Ascending aorta (tissue), 2 donors: ENCODE results near the gene ZBTB32. TPM values are rescaled to one million over a fixed set of nuclear protein-coding genes. Genes with fewer than 3 reads are reported as not detected.

Experiments
- DNase-seq, 2 donors: peaks; one replicate each; pipeline ENCODE4 v3.0.0-alpha.2; 2019; ENCODE audit warnings: low spot score in 2 of 2
- H3K27ac ChIP-seq, 2 donors: fragments of 200-600 bp; sonication (generic); one replicate each; pipeline ENCODE4 v1.5.1; 2016 to 2017; ENCODE audit warnings: mild to moderate bottlenecking in 1 of 2
- H3K27me3 ChIP-seq: fragments of 200-600 bp; sonication (generic); one replicate; pipeline ENCODE4 v1.5.1; 2017
- H3K36me3 ChIP-seq, 2 donors: fragments of 200-600 bp; sonication (generic); one replicate each; pipeline ENCODE4 v1.5.1; 2016
- H3K4me1 ChIP-seq, 2 donors: fragments of 200-600 bp; sonication (generic); one replicate each; pipeline ENCODE4 v1.5.1; 2016 to 2017; ENCODE audit warnings: mild to moderate bottlenecking in 1 of 2
- H3K4me3 ChIP-seq, 2 donors: fragments of 200-600 bp; sonication (generic); one replicate each; pipeline ENCODE4 v1.5.1; 2016 to 2017; ENCODE audit warnings: mild to moderate bottlenecking in 1 of 2
- H3K9me3 ChIP-seq, 2 donors: fragments of 200-600 bp; sonication (generic); one replicate each; pipeline ENCODE4 v1.5.1; 2016
- intact Hi-C: fragments of 100-400 bp; cut with DNase I; formaldehyde crosslinking; loops from one replicate; pipeline ENCODE4 v1.15.1; 2023
- total RNA-seq: library from RNA; depleted of rRNA; stranded (reverse); fragments of >200 nt; gene quantifications from one replicate; pipeline ENCODE4 v1.1.0, GENCODE V29; 2016
- TF ChIP-seq, protein P1 (sequence below), 3 experiments: fragments of 200-600 bp in 2 of 3; fragments of 450-650 bp in 1 of 3; sonication (generic) in 2 of 3; IDR thresholded peaks; one replicate each; pipeline ENCODE4 v1.5.1; 2016 to 2019; ENCODE audit warnings: antibody characterized with exemption in 3 of 3, mild to moderate bottlenecking in 1 of 3, moderate library complexity in 1 of 3

Gene ZBTB32
- total RNA-seq, 1 donor from 2014 or later: not detected

DNA sequence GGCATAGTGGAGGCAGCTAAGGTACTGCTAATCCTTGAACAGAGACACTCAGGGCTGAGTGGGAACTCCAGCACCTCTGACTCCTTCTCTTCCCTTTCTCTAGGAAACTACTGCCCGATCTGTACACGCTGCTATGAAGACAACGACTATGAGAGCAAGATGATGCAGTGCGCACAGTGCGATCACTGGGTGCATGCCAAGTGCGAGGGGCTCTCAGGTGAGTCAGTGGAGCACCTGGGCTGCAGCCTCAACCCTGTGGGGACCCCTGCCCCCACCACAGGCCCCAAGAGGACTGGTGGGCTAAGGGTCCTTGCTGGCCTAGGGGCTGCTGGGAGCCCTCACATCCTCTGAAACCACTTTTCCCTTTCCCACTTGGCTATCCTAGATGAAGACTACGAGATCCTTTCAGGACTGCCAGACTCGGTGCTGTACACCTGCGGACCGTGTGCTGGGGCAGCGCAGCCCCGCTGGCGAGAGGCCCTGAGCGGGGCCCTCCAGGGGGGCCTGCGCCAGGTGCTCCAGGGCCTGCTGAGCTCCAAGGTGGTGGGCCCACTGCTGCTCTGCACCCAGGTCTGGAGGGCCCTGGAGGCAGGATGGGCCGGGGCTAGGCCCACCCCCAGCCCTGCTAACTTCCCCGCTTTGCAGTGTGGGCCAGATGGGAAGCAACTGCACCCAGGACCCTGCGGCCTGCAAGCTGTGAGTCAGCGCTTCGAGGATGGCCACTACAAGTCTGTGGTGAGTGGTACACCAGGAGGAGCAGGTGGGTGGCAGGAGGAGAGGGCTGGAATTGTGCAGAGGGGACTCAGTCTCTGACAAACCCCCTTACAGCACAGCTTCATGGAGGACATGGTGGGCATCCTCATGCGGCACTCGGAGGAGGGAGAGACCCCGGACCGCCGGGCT lies 22.9 kb downstream of the ZBTB32 start:
- TF ChIP-seq, protein P1, sequence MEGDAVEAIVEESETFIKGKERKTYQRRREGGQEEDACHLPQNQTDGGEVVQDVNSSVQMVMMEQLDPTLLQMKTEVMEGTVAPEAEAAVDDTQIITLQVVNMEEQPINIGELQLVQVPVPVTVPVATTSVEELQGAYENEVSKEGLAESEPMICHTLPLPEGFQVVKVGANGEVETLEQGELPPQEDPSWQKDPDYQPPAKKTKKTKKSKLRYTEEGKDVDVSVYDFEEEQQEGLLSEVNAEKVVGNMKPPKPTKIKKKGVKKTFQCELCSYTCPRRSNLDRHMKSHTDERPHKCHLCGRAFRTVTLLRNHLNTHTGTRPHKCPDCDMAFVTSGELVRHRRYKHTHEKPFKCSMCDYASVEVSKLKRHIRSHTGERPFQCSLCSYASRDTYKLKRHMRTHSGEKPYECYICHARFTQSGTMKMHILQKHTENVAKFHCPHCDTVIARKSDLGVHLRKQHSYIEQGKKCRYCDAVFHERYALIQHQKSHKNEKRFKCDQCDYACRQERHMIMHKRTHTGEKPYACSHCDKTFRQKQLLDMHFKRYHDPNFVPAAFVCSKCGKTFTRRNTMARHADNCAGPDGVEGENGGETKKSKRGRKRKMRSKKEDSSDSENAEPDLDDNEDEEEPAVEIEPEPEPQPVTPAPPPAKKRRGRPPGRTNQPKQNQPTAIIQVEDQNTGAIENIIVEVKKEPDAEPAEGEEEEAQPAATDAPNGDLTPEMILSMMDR (IDR thresholded peaks at IDR 0.05): no peak
- intact Hi-C loops: no loop called here
- no peak for DNase-seq
- Histone ChIP-seq H3K36me3 (peaks cover 100% of the 10 kb centered on the region in 2 donors), H3K27ac (no peak overlapping the region), H3K9me3 (no peaks in the 10 kb centered on the region), H3K4me3 (no peak overlapping the region), H3K27me3 (no peaks in the 10 kb centered on the region), H3K4me1 (no peaks in the 10 kb centered on the region)

DNA sequence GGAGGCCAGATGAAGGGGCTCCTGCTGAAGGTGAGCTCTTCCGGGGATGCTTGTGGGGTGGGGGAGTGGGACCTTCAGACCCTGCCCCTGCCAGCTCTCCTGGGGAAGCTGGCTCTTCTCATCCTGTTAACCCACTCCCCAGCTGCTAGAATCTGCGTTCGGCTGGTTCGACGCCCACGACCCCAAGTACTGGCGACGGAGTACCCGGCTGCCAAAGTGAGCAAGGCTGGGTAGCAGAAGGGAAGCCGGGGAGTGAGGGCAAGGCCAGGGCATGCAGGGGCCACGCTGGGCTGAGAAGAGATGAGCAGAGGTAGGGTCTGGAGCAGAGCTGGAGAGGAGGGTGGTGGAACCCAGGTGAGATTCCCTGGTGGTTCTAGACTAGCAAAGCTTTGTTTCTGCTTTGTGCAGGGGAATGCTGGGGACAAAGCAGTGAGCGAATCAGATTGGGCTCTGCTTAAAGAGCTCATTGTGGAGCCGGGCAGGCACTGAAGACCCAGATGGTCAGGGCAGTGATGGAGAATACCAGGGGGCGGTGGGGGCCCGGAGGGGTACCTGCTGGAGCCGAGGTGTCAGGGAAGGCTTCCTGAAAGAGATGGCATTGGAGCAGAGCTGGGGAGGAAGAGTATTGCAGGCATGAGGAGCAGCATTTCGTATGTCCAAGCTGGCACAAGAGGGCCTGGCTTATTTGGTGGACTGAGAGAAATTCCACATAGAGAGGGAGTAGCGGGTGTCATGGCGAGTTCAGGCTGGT lies 23.8 kb downstream of the ZBTB32 start:
- no peaks in the 10 kb centered on the region for H3K4me1 ChIP-seq
- no peak for DNase-seq
- intact Hi-C loops: no loop called here

DNA sequence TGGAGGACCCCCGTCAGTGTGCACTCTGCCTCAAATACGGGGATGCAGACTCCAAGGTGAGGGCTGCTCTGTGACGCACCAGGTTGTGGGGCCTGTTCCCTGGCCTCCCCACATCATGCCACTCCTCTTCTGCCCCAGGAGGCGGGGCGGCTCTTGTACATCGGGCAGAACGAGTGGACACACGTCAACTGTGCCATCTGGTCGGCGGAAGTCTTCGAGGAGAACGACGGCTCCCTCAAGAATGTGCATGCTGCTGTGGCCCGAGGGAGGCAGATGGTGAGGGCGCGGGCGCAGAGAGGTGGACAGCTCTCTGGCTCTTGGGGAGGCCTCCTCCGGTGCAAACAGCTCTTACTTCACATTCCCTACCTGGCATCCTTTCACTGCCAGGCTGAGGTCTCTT lies 24.7 kb downstream of the ZBTB32 start:
- no peaks in the 10 kb centered on the region for H3K9me3 ChIP-seq
- no peak overlapping the region for H3K27ac ChIP-seq
- no peak for DNase-seq
- intact Hi-C loops: no loop called here
- no peak overlapping the region for H3K4me3 ChIP-seq
- no peaks in the 10 kb centered on the region for H3K4me1 ChIP-seq
- H3K36me3 ChIP-seq: peaks cover 96 to 98% of the 10 kb centered on the region in 2 donors
- TF ChIP-seq, protein P1 (IDR thresholded peaks at IDR 0.05): no peak
- no peaks in the 10 kb centered on the region for H3K27me3 ChIP-seq

More for the DNA sequence above, 23.8 kb downstream of the ZBTB32 start:
- no peak overlapping the region for H3K27ac ChIP-seq
- no peak overlapping the region for H3K4me3 ChIP-seq
- no peaks in the 10 kb centered on the region for H3K9me3 ChIP-seq
- peaks cover 96 to 99% of the 10 kb centered on the region in 2 donors for H3K36me3 ChIP-seq
- TF ChIP-seq, protein P1 (IDR thresholded peaks at IDR 0.05): no peak
- no peaks in the 10 kb centered on the region for H3K27me3 ChIP-seq

DNA sequence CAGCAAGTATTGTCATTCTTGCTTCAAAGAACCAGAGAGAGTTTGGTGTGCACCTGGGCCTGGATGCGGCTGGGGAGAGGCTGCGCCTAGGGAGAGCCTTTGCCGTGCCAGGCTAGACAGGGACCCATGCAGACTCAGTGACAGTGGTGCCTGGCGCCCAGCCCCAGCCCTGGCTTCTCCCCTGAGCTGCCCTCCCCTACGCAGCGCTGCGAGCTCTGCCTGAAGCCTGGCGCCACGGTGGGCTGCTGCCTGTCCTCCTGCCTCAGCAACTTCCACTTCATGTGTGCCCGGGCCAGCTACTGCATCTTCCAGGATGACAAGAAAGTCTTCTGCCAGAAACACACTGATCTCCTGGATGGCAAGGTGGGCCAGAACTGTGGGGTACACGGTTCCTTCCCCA lies 25.4 kb downstream of the ZBTB32 start:
- H3K4me1 ChIP-seq: no peaks in the 10 kb centered on the region
- no peak overlapping the region for H3K4me3 ChIP-seq
- peaks cover 96 to 97% of the 10 kb centered on the region in 2 donors for H3K36me3 ChIP-seq
- no peak for DNase-seq
- TF ChIP-seq, protein P1 (IDR thresholded peaks at IDR 0.05): no peak
- H3K9me3 ChIP-seq: no peaks in the 10 kb centered on the region
- intact Hi-C loops: no loop called here
- H3K27ac ChIP-seq: no peak overlapping the region
- no peaks in the 10 kb centered on the region for H3K27me3 ChIP-seq

DNA sequence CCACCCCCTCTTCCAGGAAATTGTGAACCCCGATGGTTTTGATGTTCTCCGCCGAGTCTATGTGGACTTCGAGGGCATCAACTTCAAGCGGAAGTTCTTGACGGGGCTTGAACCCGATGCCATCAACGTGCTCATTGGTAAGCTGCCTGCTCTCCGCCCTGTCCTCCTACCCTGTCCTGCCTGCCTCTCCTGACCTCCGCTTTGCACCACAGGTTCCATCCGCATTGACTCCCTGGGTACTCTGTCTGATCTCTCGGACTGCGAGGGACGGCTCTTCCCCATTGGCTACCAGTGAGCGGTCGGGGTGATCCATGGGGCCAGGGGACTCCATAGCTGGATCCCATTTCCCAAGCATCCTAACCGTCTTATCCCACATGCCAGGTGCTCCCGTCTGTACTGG lies 26.0 kb downstream of the ZBTB32 start:
- intact Hi-C loops: no loop called here
- H3K27ac ChIP-seq: no peak overlapping the region
- H3K9me3 ChIP-seq: no peaks in the 10 kb centered on the region
- H3K27me3 ChIP-seq: no peaks in the 10 kb centered on the region
- TF ChIP-seq, protein P1 (IDR thresholded peaks at IDR 0.05): no peak
- H3K36me3 ChIP-seq: peaks cover 96 to 97% of the 10 kb centered on the region in 2 donors
- H3K4me3 ChIP-seq: no peak overlapping the region
- DNase-seq: no peak
- H3K4me1 ChIP-seq: no peaks in the 10 kb centered on the region
